ENCODE data around the gene CASTOR1.

CASTOR1 gene

DNA sequence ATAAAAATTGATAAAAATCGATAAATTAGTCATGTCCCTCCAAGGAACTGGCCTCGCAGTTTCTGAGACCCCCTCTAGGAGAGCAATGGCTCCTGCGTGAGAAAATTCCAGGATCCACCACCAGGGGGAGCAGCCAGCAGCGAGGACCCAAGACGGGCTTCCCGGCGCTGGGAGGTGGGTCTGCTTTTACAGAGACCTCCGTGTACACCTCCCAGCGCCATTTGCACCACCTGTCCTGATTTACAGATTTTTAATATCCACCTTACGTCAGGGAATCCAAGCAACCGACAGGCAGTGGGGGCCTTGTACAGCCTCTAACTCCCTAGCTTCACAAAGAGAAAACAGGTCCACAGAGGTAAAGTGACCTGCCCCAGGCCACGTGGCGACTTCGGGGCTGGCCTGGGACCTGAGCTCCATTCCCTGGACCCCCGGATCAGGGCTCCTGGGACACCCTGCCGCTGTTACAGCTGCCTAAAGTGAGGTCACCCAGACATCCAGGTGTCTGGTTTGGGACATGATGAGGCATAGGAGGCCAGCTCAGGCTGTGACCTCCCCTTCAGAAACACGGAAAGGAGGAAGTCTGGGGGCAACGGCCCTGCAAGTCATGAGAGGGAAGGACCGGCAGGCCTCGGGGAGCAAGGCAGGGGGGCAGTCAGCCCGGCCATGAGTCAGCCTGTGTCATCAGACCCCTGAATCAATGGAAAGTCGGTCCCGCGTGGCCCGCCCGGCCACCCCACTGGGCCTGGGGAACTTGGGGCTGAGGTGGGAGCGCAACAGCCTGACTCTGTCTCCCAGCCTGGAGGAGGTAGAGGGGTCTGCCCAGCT is 26.2 kb downstream of the CASTOR1 start:
- no peak for DNase-seq

- no peak for DNase-seq
These were observed 27.2 kb downstream of the CASTOR1 start for GRCh38 chr22:30262112-30262511.

- DNase-seq, result no peak
These were observed 28.2 kb downstream of the CASTOR1 start for GRCh38 chr22:30261134-30261533.

- no peak for DNase-seq
These were observed 28.6 kb downstream of the CASTOR1 start for GRCh38 chr22:30260682-30261081.

GRCh38 chr22:30260276-30260675 is 29.0 kb downstream of the CASTOR1 start:
- DNase-seq, result no peak

DNA sequence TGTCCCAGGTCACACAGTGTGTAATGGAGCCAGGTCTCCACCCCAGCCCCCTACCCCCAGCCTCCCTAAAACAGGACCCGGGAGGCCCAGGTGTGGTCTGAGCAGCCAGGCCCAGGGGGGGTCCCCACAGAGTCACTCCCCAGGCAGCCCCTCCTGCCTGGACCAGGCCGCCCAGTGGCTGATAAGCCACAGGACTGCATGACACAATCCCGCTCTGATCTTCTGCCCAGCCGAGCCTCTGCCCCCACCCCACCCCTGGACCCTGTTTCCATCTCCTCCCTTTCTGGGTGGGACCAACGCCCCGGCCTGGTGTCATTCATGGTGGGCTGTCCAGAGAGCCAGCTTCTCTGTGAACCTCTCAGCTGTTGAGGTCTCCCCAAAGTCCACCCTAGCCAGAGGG is 35.0 kb downstream of the CASTOR1 start:
- no peak for DNase-seq

GRCh38 chr22:30253205-30253852 is 36.0 kb downstream of the CASTOR1 start:
- no peak for DNase-seq

DNA sequence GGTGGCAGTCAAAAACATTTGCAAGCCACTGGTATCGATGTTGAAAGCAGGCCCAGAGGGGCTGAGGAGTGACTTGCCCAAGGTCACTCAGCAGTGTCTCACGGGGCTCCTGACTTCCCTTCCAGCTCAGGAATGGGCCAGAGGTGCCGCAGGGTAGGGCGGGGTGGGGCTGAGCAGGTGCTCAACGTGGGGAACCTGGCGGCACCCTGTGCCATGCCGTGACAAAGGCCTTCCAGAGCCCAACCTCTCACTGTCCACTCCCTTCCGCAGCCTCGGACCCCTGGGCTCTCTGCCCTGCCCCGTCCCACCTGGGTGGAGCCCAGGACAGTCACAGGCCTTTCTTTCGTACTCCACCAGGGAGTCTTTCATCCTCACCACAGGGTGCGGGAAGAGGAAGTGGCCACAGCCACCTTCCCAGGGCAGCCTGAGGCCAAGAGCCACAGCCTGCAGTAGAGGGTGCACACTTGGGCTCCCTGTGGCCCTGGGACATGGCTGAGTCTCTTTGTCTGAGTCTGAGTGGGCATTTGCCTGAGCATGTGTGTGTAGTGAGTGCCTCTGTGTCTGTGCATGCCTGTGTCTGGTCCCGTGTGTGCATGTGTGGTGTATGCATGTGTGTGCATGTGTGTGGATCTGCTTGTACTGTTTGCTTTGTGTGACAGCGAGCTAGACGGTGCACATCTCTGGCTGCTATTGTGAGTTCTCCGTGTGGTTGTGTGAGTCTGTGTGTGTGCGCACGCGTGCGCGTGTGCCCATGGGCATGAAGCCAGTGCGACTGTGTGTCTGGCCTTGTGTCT is 36.7 kb downstream of the CASTOR1 start:
- DNase-seq, result no peak

DNA sequence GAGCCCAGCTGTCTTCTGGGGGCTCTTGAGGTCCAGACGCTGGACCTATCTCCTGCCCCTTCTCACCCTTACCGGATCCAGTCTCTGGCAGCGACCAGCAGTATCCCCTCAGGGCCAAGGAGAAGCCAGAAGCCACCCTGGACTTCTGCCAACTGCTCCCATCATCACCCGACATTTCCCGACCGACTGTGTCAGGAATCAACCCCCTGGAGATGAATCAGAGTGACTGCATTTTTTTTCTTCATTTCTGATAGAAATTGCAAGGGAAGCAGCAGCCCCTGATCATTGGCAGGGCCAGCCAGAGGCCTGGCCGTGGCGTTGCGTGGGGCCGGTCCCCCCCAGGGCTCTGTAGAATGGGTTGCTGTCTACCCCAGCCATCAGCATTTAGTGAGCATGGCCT is 37.6 kb downstream of the CASTOR1 start:
- DNase-seq, result no peak

- no peak for DNase-seq
These were observed 38.5 kb downstream of the CASTOR1 start for GRCh38 chr22:30250661-30251267.

DNA sequence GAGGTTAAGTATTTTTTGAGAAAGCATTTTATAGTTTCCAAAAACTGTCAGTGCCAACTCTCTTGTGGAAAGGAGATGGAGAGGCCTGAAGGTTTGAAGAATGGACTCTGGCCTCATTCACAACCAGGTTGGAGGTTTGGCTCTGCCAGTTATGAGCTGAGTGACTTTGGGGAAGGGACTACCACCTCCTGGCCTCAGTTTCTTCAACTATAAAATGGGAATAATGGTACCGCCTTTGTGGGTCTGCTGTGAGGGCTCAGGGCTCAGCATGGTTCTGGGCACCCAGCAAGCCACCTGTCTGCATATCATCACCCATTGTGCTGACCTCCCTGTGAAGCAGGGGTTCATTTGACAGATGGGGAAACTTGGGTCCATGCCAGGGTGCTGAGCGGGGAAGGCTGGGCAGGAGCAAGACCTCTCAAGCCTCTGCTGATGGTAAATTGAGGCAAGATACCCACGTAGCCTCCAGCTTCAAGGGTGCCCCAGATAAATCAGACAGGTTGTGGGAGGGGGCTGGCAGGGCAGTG is 39.2 kb downstream of the CASTOR1 start:
- no peak for DNase-seq

- DNase-seq, result no peak
These were observed 40.0 kb downstream of the CASTOR1 start for GRCh38 chr22:30249049-30250038.

GRCh38 chr22:30248484-30248883 is 40.8 kb downstream of the CASTOR1 start:
- no peak for DNase-seq

GRCh38 chr22:30247974-30248373 is 41.3 kb downstream of the CASTOR1 start:
- no peak for DNase-seq

DNA sequence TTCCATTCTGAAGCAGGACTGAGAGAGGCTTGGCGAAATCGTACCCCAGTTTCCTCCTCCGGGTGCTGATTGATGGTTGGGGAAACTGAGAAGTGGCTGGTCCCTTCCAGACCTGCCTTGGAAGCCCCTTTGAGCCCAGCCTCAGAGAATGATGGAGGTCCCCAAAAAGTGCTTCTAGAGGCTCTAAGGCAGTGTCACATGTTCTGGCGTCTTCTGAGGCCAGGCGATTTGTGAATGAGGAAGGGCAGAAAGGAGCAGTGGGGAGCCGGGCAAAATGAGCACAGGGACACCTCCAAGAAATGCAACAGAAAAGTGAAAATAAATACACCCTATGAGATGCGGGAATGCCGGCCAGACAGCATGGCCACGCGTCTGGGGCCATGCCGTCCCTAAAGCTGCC is 41.7 kb downstream of the CASTOR1 start:
- DNase-seq, result no peak

DNA sequence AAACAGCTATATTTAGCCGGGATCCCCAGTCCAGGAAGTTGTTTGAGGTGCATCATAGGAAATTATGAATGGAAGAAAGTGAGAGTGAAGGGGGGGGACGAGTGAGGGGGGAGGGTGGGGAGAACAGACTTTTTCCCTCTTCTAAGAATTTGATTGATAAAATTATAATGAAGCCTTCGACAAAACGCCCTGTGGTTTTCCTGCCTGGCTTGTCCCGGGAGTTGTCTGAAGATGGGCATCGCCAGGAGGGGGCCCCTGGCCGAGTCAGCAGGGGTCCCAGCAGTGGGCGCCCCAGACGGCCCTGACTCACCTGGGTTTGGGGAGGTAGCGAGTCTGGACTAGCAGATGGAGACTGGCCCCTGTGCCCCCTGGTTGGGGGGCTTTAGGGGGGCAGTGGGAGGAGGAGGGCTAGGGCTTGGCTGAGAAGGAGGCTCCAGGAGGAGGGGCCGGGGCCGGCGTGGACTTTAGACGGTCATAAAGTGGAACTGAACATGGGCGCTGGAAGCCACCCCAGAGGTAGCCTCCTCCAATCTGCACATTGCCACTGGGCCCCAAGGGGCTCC is 42.4 kb downstream of the CASTOR1 start:
- no peak for DNase-seq

DNA sequence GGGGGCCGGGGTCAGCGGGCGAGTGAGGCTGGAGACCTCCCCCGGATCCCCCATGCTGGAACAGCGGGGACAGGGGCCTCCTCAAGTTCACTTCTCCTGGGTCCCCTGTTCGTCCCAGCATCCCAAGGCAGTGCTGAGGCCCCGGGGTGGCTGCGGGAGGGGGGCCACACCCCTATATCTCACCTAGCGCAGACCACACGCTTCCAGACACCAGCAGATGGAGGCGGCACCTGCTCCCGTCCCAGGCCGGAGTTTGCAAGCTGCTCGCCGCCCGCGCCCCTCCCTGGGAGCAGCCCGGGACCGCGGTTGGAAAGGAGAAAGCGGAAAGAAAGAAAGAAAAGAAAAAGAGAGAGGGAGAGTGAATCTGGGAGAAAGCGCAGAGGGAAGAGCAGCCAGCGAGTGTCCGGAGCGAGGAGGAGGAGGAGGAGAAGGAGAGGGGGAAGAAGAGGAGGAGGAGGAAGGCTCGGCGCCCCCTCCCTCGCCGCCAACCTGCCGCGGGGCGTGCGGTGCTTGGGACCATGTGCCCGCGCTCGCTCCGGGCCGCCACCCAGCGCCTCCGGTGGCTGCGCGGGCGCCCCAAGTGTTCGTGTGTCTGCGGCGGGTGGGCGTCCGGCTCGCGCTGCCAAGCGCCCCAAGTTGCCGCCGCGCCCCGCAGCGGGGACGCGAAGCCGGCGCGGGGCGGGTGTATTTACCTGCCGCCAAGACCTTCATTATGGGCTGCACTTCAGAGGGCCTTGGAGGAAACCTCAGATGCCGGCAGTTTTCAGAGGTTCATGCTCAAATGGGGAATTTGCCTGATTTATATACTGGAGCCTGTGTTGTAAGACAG is 43.1 kb downstream of the CASTOR1 start, which contains the start of gene LIF:
Gene LIF (minus strand): TSS at position 775 of the 829 bp plus-strand sequence. CDS start 64 bp downstream, at position 711.
- no peak for DNase-seq

- no peak for DNase-seq
These were observed 43.9 kb downstream of the CASTOR1 start for GRCh38 chr22:30245181-30245984.

DNA sequence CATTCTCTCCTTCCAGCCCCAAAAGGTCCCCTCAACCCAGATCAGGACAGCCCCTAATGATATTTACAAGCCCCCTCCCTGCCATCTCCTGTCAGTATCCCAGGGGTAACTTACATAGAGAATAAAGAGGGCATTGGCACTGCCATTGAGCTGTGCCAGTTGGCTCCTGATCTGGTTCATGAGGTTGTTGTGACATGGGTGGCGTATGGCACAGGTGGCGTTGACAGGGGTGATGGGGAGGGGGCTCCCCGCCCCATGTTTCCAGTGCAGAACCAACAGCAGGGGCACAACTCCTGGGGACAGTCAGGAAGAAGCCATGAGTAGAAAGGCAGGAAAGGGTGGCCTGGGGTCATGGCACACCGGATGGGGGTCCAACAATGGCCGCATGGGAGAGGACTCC is 44.7 kb downstream of the CASTOR1 start:
- no peak for DNase-seq
